ENCODE data around the gene RPS29. TPM values are rescaled to one million over a fixed set of nuclear protein-coding genes. Genes with fewer than 3 reads are reported as not detected.

RPS29 gene
- total RNA-seq, 2 experiments from 2014 or later: 2,012 to 2,031 TPM

- ChIA-PET CTCF (interaction anchor here (0.7 kb wide), 1 partner anchor 13 kb away, joined by 5 read pairs; no protein-coding TSS in a partner anchor), POLR2A (no interaction called here)
These were observed 26.5 kb upstream of the RPS29 start for GRCh38 chr14:49612671-49613070.

DNA sequence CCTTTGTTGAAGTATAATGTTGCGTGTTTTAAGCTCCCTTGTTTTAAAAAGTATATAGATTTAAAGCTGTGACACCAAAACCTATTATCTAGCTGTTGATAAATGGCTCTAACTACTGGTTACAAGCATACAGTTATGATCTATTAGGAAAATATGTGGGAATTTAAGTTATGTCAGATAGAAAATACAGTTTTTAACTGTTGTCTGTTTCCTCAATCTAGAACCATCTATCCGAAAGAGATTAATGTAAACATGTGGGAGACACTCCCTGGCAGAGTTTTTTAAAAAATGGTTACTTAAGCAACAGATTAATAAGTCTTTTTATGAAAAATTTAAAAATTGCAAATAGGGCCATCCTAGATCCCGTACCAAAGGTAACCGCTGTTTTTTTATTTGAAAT is 26.1 kb upstream of the RPS29 start:
- POLR2A ChIA-PET: interaction anchor here (1.1 kb wide), 1 partner anchor 9 kb away, joined by 4 read pairs; the partner anchor contains the start of genes MGAT2 and RPL36AL
- CTCF ChIA-PET: no interaction called here

GRCh38 chr14:49607583-49607982 is 21.4 kb upstream of the RPS29 start:
- ChIA-PET CTCF (no interaction called here), POLR2A (interaction anchor here (0.8 kb wide), 1 partner anchor 25 kb away, joined by 3 read pairs; no protein-coding TSS in a partner anchor)

GRCh38 chr14:49598485-49599300 is 12.5 kb upstream of the RPS29 start, which contains the start of gene LRR1:
Gene LRR1, plus strand, starts transcription at chr14:49598940. Its CDS starts 81 bp downstream, at chr14:49599021.
- ChIA-PET CTCF (interaction anchor here (0.6 to 1.9 kb wide), 7 partner anchors 12 to 169 kb away, joined by 3 to 13 read pairs (median 3); partner anchors contain the start of genes DNAAF2, MGAT2, RPL36AL and RPS29), POLR2A (interaction anchor here (0.7 to 2.9 kb wide), 5 partner anchors 13 to 169 kb away, joined by 3 to 35 read pairs (median 3); partner anchors contain the start of genes KLHDC2, MGAT2, RPL36AL and RPS29)

DNA sequence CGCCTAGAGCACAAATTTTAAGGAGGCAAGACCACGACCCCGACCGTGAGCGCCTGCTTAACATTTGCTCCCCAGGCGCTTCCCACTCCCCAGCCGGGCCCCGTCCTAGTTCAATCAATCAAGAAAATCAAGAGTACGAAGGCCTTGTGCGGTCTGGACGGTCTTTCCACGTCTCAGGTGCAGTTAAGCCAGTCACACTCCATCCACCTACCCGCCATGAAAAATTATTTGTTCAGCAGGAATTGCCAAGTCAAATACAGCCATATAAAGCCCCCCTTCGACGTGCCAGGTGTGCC is 12.0 kb upstream of the RPS29 start:
- ChIA-PET POLR2A (interaction anchor here (1.2 to 2.9 kb wide), 4 partner anchors 13 to 36 kb away, joined by 3 to 35 read pairs (median 17); partner anchors contain the start of genes MGAT2, RPL36AL and RPS29), CTCF (interaction anchor here (1.3 to 1.9 kb wide), 3 partner anchors 11 to 37 kb away, joined by 3 to 13 read pairs (median 7); partner anchors contain the start of genes DNAAF2 and RPS29)

- POLR2A ChIA-PET: interaction anchor here (0.7 to 1.2 kb wide), 2 partner anchors 8 to 13 kb away, joined by 3 to 4 read pairs; partner anchors contain the start of gene RPS29
These were observed 8.3 kb upstream of the RPS29 start for GRCh38 chr14:49594347-49595091.

DNA sequence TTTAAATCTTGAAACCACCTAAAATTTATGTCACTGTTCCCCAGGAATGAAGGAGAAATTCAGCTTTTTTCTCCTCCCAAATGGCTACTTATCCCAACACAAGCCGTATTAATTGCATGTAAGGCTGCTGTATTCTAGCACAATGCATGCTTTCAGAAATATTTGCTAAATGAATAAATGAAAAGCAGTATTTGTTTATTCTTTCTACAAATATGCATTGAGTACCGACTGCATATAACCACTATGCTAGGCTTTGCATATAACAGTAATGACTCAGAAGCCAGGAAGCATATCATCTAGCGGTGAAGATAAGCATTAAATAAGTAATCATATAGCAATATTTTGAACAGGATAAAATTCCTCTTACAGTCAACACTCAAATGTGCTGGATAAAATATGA is 6.8 kb upstream of the RPS29 start:
- ChIA-PET POLR2A (no interaction called here), CTCF (no interaction called here)

More at GRCh38 chr14:49594347-49595091, 8.3 kb upstream of the RPS29 start:
- CTCF ChIA-PET: interaction anchor here (1.2 kb wide), 1 partner anchor 15 kb away, joined by 3 read pairs; no protein-coding TSS in a partner anchor

DNA sequence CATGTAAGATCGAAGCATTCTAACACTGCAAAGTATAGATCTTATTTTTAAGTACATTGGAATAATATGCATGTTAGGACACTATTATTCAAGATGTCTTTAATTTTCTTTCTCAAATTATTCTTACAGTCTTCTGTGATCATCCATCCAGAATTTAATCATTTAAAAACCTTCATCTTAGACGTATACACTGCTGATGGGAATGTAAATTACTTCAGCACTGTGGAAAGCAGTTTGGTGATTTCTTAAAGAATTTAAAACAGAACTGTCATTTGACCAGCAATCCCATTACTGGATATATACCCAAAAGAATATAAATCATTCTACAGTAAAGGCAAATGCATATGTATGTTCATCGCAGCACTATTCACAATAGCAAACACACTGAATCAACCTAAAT is 3.2 kb upstream of the RPS29 start:
- POLR2A ChIA-PET: no interaction called here
- CTCF ChIA-PET: no interaction called here

- ChIA-PET CTCF (interaction anchor here (0.6 to 2.3 kb wide), 7 partner anchors 10 to 125 kb away, joined by 3 to 13 read pairs (median 3); partner anchors contain the start of gene LRR1), POLR2A (interaction anchor here (0.7 to 3.9 kb wide), 7 partner anchors 8 to 307 kb away, joined by 3 to 41 read pairs (median 6); partner anchors contain the start of genes DNAAF2, KLHDC2, LRR1 and MGAT2)
These were observed 687 bp upstream of the RPS29 start for GRCh38 chr14:49586673-49587460.

- ChIA-PET CTCF (interaction anchor here (0.5 to 2.3 kb wide), 4 partner anchors 14 to 50 kb away, joined by 3 to 11 read pairs (median 3); partner anchors contain the start of genes LRR1, MGAT2 and RPL36AL), POLR2A (interaction anchor here (0.6 to 3.9 kb wide), 9 partner anchors 13 to 1236 kb away, joined by 3 to 41 read pairs (median 4); partner anchors contain the start of genes DNAAF2, LRR1, MGAT2 and RPL36AL)
These were observed 1.1 kb downstream of the RPS29 start for GRCh38 chr14:49584981-49585640.

DNA sequence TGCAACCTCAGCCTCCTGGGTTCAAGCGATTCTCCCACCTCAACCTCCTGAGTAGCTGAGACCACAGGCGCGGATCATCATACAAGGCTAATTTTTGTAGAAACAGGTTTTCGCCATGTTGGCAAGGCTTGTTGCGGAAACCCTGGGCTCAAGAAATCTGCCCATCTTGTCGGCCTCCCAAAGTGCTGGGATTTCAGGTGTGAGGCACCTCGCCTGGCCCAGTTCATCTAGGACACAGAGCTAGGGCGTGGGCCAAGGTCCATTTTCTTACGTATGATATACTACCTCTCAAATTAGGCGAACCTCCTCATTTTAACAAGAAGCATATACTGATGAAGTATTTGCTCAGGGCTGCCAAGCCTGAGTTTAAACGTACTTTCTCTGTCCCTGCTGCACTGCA is 2.1 kb downstream of the RPS29 start:
- CTCF ChIA-PET: interaction anchor here (0.7 to 1.1 kb wide), 2 partner anchors 15 to 36 kb away, joined by 3 read pairs; partner anchors contain the start of genes LRR1, MGAT2 and RPL36AL
- POLR2A ChIA-PET: interaction anchor here (0.6 to 3.9 kb wide), 3 partner anchors 14 to 1237 kb away, joined by 5 to 41 read pairs (median 35); partner anchors contain the start of genes LRR1, MGAT2 and RPL36AL

GRCh38 chr14:49583629-49584028 is 2.6 kb downstream of the RPS29 start:
- POLR2A ChIA-PET: interaction anchor here (3.6 to 3.9 kb wide), 2 partner anchors 15 to 37 kb away, joined by 35 to 41 read pairs; partner anchors contain the start of genes LRR1, MGAT2 and RPL36AL

GRCh38 chr14:49582113-49582977 is 3.8 kb downstream of the RPS29 start:
- ChIA-PET CTCF (no interaction called here), POLR2A (interaction anchor here (0.6 to 0.8 kb wide), 3 partner anchors 9 to 38 kb away, joined by 3 to 4 read pairs (median 4); partner anchors contain the start of genes MGAT2 and RPL36AL)

More at GRCh38 chr14:49583629-49584028, 2.6 kb downstream of the RPS29 start:
- CTCF ChIA-PET: no interaction called here

GRCh38 chr14:49581209-49582112 is 4.7 kb downstream of the RPS29 start:
- ChIA-PET CTCF (no interaction called here), POLR2A (interaction anchor here (0.6 to 1.3 kb wide), 4 partner anchors 8 to 39 kb away, joined by 3 to 4 read pairs (median 3); partner anchors contain the start of genes MGAT2 and RPL36AL)

DNA sequence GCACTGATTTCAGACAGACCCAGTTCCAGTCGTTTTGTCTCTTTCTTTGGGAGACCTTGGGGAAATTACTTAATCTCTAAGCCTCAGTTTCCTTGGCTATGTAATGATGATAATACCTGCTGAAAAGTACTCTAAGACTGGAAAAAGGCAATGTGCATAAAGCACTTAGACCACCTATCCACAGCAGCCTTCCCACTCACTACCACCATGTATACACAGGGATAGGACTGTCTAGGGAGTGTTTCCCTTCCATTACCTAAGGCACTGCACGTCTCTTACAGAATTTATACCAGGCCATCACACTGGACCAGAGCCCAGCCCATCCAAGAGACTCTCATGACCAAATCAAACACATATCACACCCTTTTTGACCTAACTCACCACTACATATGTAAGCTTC is 6.3 kb downstream of the RPS29 start:
- ChIA-PET CTCF (no interaction called here), POLR2A (interaction anchor here (1.3 kb wide), 1 partner anchor 41 kb away, joined by 3 read pairs; the partner anchor contains the start of genes MGAT2 and RPL36AL)

DNA sequence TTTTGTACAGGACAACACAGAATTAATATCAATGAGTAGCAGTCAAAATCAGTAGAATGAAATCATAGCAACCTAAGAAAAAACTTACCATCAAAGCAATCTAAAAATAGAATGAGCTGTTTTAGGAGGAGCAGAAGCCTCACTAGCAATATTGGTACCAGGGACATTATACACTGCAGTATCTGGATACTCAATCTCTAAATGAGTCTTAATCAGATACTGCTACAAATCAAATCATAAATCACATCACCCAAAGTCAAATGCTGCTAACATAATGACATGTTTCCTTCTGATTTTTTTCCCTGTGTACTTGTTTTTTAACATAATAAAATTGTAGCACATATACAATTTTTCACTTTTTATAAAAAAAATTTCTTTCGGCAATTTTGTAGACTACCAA is 8.0 kb downstream of the RPS29 start:
- CTCF ChIA-PET: no interaction called here
- POLR2A ChIA-PET: no interaction called here
